ENCODE data around the gene KRTAP5-7. TPM values are rescaled to one million over a fixed set of nuclear protein-coding genes. Genes with fewer than 3 reads are reported as not detected.

KRTAP5-7 gene
- total RNA-seq, 1 experiment from 2014 or later: not detected

- Mint-ChIP-seq H3K36me3 (ENCODE audit: insufficient read depth, unreplicated experiment) (no peaks in the 10 kb centered on the region), H3K4me1 (ENCODE audit: low read depth, unreplicated experiment) (no peaks in the 10 kb centered on the region), H3K9me3 (ENCODE audit: unreplicated experiment) (peaks cover under 1% of the 10 kb centered on the region), H3K4me3 (ENCODE audit: unreplicated experiment) (no peak overlapping the region), H3K27ac (ENCODE audit: unreplicated experiment) (no peak overlapping the region), H3K27me3 (ENCODE audit: insufficient read depth, unreplicated experiment) (peaks cover 5% of the 10 kb centered on the region)
- intact Hi-C loops (cut with micrococcal nuclease; ENCODE audit: unreplicated experiment): no loop called here
- POLR2A ChIA-PET: no interaction called here
- no peaks in the 10 kb centered on the region for H3K4me1 ChIP-seq
- CTCF ChIA-PET: interaction anchor here (0.9 kb wide), 1 partner anchor 28 kb away, joined by 4 read pairs; no protein-coding TSS in a partner anchor
- no peak overlapping the region for H3K4me3 ChIP-seq (ENCODE audit: low read depth, low read length)
- no peak for TF ChIP-seq CTCF (IDR thresholded peaks at IDR 0.05; ENCODE audit: insufficient read depth in 1 of 2, low read depth in 1 of 2, low read length in 1 of 2, severe bottlenecking in 1 of 2, unreplicated experiment in 1 of 2)
- no peaks in the 10 kb centered on the region for H3K36me3 ChIP-seq (ENCODE audit: control insufficient read depth, insufficient read depth, low read length)
- no peaks in the 10 kb centered on the region for H3K9me3 ChIP-seq
- no peaks in the 10 kb centered on the region for H3K27me3 ChIP-seq (replicated peaks; ENCODE audit: control insufficient read depth, insufficient read depth, low read length)
- BruUV-seq (replicated peaks): no TSS peak
- no peak for DNase-seq
Observed at GRCh38 chr11:71551711-71552110, 24.6 kb downstream of the KRTAP5-7 start.

GRCh38 chr11:71554996-71555395, 27.9 kb downstream of the KRTAP5-7 start:
- no peaks in the 10 kb centered on the region for H3K27me3 ChIP-seq (replicated peaks; ENCODE audit: control insufficient read depth, insufficient read depth, low read length)
- CTCF ChIA-PET: no interaction called here
- H3K4me1 ChIP-seq: no peaks in the 10 kb centered on the region
- Mint-ChIP-seq H3K36me3 (ENCODE audit: insufficient read depth, unreplicated experiment) (no peaks in the 10 kb centered on the region), H3K4me3 (ENCODE audit: unreplicated experiment) (no peak overlapping the region), H3K9me3 (ENCODE audit: unreplicated experiment) (no peaks in the 10 kb centered on the region), H3K27ac (ENCODE audit: unreplicated experiment) (no peak overlapping the region), H3K27me3 (ENCODE audit: insufficient read depth, unreplicated experiment) (no peaks in the 10 kb centered on the region), H3K4me1 (ENCODE audit: low read depth, unreplicated experiment) (no peaks in the 10 kb centered on the region)
- no peak overlapping the region for H3K4me3 ChIP-seq (ENCODE audit: low read depth, low read length)
- POLR2A ChIA-PET: interaction anchor here (0.8 kb wide), 1 partner anchor 107 kb away, joined by 3 read pairs; the partner anchor contains the start of gene DHCR7
- no peak for TF ChIP-seq CTCF (IDR thresholded peaks at IDR 0.05; ENCODE audit: insufficient read depth in 1 of 2, low read depth in 1 of 2, low read length in 1 of 2, severe bottlenecking in 1 of 2, unreplicated experiment in 1 of 2)
- intact Hi-C loops (cut with micrococcal nuclease; ENCODE audit: unreplicated experiment): no loop called here
- no TSS peak for BruUV-seq (replicated peaks)
- no peaks in the 10 kb centered on the region for H3K36me3 ChIP-seq (ENCODE audit: control insufficient read depth, insufficient read depth, low read length)
- peak in 1 of 2 experiments; percentile 35 for DNase-seq
- peaks cover 6% of the 10 kb centered on the region for H3K9me3 ChIP-seq

- H3K27me3 ChIP-seq (replicated peaks; ENCODE audit: control insufficient read depth, insufficient read depth, low read length): no peaks in the 10 kb centered on the region
- Mint-ChIP-seq H3K36me3 (ENCODE audit: insufficient read depth, unreplicated experiment) (no peaks in the 10 kb centered on the region), H3K4me1 (ENCODE audit: low read depth, unreplicated experiment) (no peaks in the 10 kb centered on the region), H3K27ac (ENCODE audit: unreplicated experiment) (no peak overlapping the region), H3K4me3 (ENCODE audit: unreplicated experiment) (no peak overlapping the region), H3K9me3 (ENCODE audit: unreplicated experiment) (no peaks in the 10 kb centered on the region), H3K27me3 (ENCODE audit: insufficient read depth, unreplicated experiment) (no peaks in the 10 kb centered on the region)
- H3K4me3 ChIP-seq (ENCODE audit: low read depth, low read length): no peak overlapping the region
- ChIA-PET CTCF (no interaction called here), POLR2A (no interaction called here)
- BruUV-seq (replicated peaks): no TSS peak
- peaks cover 6% of the 10 kb centered on the region for H3K9me3 ChIP-seq
- no peak for DNase-seq
- no peaks in the 10 kb centered on the region for H3K4me1 ChIP-seq
- no peak for TF ChIP-seq CTCF (IDR thresholded peaks at IDR 0.05; ENCODE audit: insufficient read depth in 1 of 2, low read depth in 1 of 2, low read length in 1 of 2, severe bottlenecking in 1 of 2, unreplicated experiment in 1 of 2)
- H3K36me3 ChIP-seq (ENCODE audit: control insufficient read depth, insufficient read depth, low read length): no peaks in the 10 kb centered on the region
- intact Hi-C loops (cut with micrococcal nuclease; ENCODE audit: unreplicated experiment): no loop called here
Observed at GRCh38 chr11:71555508-71555907, 28.4 kb downstream of the KRTAP5-7 start.
